Measurements from ENCODE around the gene IGSF22. TPM values are rescaled to one million over a fixed set of nuclear protein-coding genes. Genes with fewer than 3 reads are reported as not detected.

The IGSF22 gene
- total RNA-seq, 1 experiment from 2014 or later = not detected

- peaks cover 23% of the 10 kb centered on the region for H3K27me3 Mint-ChIP-seq (ENCODE audit: unreplicated experiment)
- no peaks in the 10 kb centered on the region for H3K9me3 Mint-ChIP-seq (ENCODE audit: low read depth, unreplicated experiment)
- H3K4me3 Mint-ChIP-seq (ENCODE audit: low read depth, unreplicated experiment) = no peak overlapping the region
- no peaks in the 10 kb centered on the region for H3K36me3 Mint-ChIP-seq (ENCODE audit: insufficient read depth, unreplicated experiment)
- CTCF ChIA-PET = interaction anchor here (0.8 kb wide), 1 partner anchor 15 kb away, joined by 3 read pairs; no protein-coding TSS in a partner anchor
- no peak for TF ChIP-seq CTCF (IDR thresholded peaks at IDR 0.05; ENCODE audit: unreplicated experiment)
- intact Hi-C loops (cut with micrococcal nuclease; ENCODE audit: unreplicated experiment) = no loop called here
- no TSS peak for BruUV-seq (replicated peaks)
- H3K4me1 Mint-ChIP-seq (ENCODE audit: low read depth, unreplicated experiment) = peaks cover 22% of the 10 kb centered on the region
- H3K27ac Mint-ChIP-seq (ENCODE audit: unreplicated experiment) = no peak overlapping the region
- DNase-seq = no peak
These were observed 43.0 kb upstream of the IGSF22 start for GRCh38 chr11:18768978-18769377.

DNA sequence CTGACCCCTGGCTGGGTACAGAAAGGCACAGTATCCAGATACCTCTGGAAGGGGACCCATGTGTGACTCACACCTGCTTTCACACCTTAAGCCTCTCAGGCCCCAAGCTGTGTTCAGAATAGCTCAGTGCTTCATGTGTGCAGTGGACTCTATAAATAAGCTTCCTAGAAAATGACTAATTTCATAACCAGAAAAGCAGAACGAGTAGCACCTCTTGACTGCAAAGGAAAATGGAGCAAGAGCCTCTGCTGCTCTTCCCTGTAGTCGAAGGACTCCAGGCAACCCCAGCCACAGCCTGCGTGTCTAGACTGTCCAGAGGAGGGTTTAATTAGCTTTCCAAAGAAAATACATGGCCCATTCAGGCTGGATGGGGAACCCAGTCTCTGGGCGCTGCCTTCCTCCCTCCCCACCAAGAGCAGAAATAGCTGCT lies 42.5 kb upstream of the IGSF22 start:
- CTCF ChIA-PET = interaction anchor here (0.8 kb wide), 1 partner anchor 16 kb away, joined by 3 read pairs; no protein-coding TSS in a partner anchor
- Mint-ChIP-seq H3K4me3 (ENCODE audit: low read depth, unreplicated experiment) (no peak overlapping the region), H3K27ac (ENCODE audit: unreplicated experiment) (no peak overlapping the region), H3K27me3 (ENCODE audit: unreplicated experiment) (peaks cover 19% of the 10 kb centered on the region), H3K4me1 (ENCODE audit: low read depth, unreplicated experiment) (peaks cover 24% of the 10 kb centered on the region), H3K36me3 (ENCODE audit: insufficient read depth, unreplicated experiment) (no peaks in the 10 kb centered on the region), H3K9me3 (ENCODE audit: low read depth, unreplicated experiment) (no peaks in the 10 kb centered on the region)
- intact Hi-C loops (cut with micrococcal nuclease; ENCODE audit: unreplicated experiment) = no loop called here
- BruUV-seq (replicated peaks) = no TSS peak
- TF ChIP-seq CTCF (IDR thresholded peaks at IDR 0.05; ENCODE audit: unreplicated experiment) = no peak
- no peak for DNase-seq

- no peak for TF ChIP-seq CTCF (IDR thresholded peaks at IDR 0.05; ENCODE audit: unreplicated experiment)
- no peak for DNase-seq
- H3K27me3 Mint-ChIP-seq (ENCODE audit: unreplicated experiment) = no peaks in the 10 kb centered on the region
- no peak overlapping the region for H3K4me3 Mint-ChIP-seq (ENCODE audit: low read depth, unreplicated experiment)
- CTCF ChIA-PET = interaction anchor here (0.6 to 2.0 kb wide), 3 partner anchors 38 to 78 kb away, joined by 7 to 8 read pairs (median 8); no protein-coding TSS in a partner anchor
- H3K27ac Mint-ChIP-seq (ENCODE audit: unreplicated experiment) = no peak overlapping the region
- no peaks in the 10 kb centered on the region for H3K36me3 Mint-ChIP-seq (ENCODE audit: insufficient read depth, unreplicated experiment)
- H3K4me1 Mint-ChIP-seq (ENCODE audit: low read depth, unreplicated experiment) = peaks cover 24% of the 10 kb centered on the region
- intact Hi-C loops (cut with micrococcal nuclease; ENCODE audit: unreplicated experiment) = no loop called here
- H3K9me3 Mint-ChIP-seq (ENCODE audit: low read depth, unreplicated experiment) = no peaks in the 10 kb centered on the region
- BruUV-seq (replicated peaks) = no TSS peak
These were observed 40.0 kb upstream of the IGSF22 start for GRCh38 chr11:18766015-18766414.

DNA sequence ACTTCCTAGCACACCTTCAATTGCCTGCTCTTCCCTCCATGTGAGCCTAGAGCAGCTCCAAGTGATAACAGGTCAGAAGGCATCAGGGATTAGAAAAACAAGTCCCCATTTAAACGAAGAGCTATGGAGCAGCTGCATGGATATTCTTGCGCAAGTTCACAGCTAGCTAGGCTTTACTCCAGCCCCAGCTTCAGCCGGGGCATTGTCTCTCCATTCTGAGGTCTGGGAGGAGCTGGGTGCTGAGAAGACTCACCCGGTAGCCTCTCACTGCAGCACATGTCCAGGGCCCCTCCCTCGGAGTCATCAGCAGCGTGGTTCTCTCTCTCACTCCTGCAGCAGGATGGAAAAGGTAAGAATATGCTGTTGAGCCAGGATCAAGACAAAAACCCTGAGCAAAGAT lies 39.6 kb upstream of the IGSF22 start:
- no peak overlapping the region for H3K27ac Mint-ChIP-seq (ENCODE audit: unreplicated experiment)
- H3K36me3 Mint-ChIP-seq (ENCODE audit: insufficient read depth, unreplicated experiment) = no peaks in the 10 kb centered on the region
- CTCF ChIA-PET = interaction anchor here (0.6 to 2.0 kb wide), 3 partner anchors 38 to 78 kb away, joined by 7 to 8 read pairs (median 8); no protein-coding TSS in a partner anchor
- no TSS peak for BruUV-seq (replicated peaks)
- H3K9me3 Mint-ChIP-seq (ENCODE audit: low read depth, unreplicated experiment) = no peaks in the 10 kb centered on the region
- intact Hi-C loops (cut with micrococcal nuclease; ENCODE audit: unreplicated experiment) = no loop called here
- peaks cover 21% of the 10 kb centered on the region for H3K4me1 Mint-ChIP-seq (ENCODE audit: low read depth, unreplicated experiment)
- H3K27me3 Mint-ChIP-seq (ENCODE audit: unreplicated experiment) = no peaks in the 10 kb centered on the region
- no peak for DNase-seq
- no peak overlapping the region for H3K4me3 Mint-ChIP-seq (ENCODE audit: low read depth, unreplicated experiment)
- TF ChIP-seq CTCF (IDR thresholded peaks at IDR 0.05; ENCODE audit: unreplicated experiment) = no peak
